Panc1 (cell line): ENCODE measurements around the gene MAP4K2. TPM values are rescaled to one million over a fixed set of nuclear protein-coding genes. Genes with fewer than 3 reads are reported as not detected.

ENCODE experiments used
- ATAC-seq: fragments of 200-7000 bp; cut with Tn5 transposase; 2 replicates; pipeline ENCODE4 v1.9.1; 2020; ENCODE audit warnings: mild to moderate bottlenecking, moderate library complexity
- BruUV-seq: library from RNA; stranded (reverse); fragments of 400-500 nt; replicated peaks from 2 replicates; lab custom pipeline; 2021; lab: Mats Ljungman, UMichigan
- CTCF ChIA-PET: fragments of 300-600 bp; sonication (Branson Sonifier 250); formaldehyde crosslinking; loops from one replicate; lab custom pipeline; 2022; ENCODE audit warnings: antibody characterized with exemption; lab: Charles Lee
- POLR2A ChIA-PET: fragments of 300-600 bp; sonication (Branson Sonifier 250); formaldehyde crosslinking; loops from one replicate; lab custom pipeline; 2022; ENCODE audit warnings: antibody characterized with exemption; lab: Charles Lee
- DNase-seq: peaks from one replicate; pipeline ENCODE4 v3.0.0-alpha.2; 2010; ENCODE audit warnings: low read depth, low spot score
- H3K27ac ChIP-seq: 2 replicates; pipeline ENCODE4 v1.5.1; 2011; ENCODE audit warnings: mild to moderate bottlenecking, low read length, inconsistent platforms
- H3K27me3 ChIP-seq: fragments of 200-500 bp; sonication (Bioruptor generic); 2 replicates; pipeline ENCODE4 v1.6.0; 2014; ENCODE audit warnings: low read length, inconsistent platforms; ENCODE audit not compliant: control insufficient read depth, insufficient read depth
- H3K36me3 ChIP-seq: fragments of 200-500 bp; sonication (Bioruptor generic); 2 replicates; pipeline ENCODE4 v1.5.1; 2014; ENCODE audit warnings: inconsistent platforms, mild to moderate bottlenecking, low read length, moderate library complexity; ENCODE audit not compliant: control insufficient read depth, insufficient read depth
- H3K4me1 ChIP-seq: 2 replicates; pipeline ENCODE4 v1.5.1; 2011; ENCODE audit warnings: inconsistent platforms, mild to moderate bottlenecking, low read length, moderate library complexity; ENCODE audit not compliant: control insufficient read depth, insufficient read depth
- H3K4me3 ChIP-seq, 2 experiments: 2 replicates each; pipeline ENCODE4 v1.5.1; 2011 to 2012; ENCODE audit warnings: low read depth in 2 of 2, low read length in 2 of 2, mild to moderate bottlenecking in 2 of 2, inconsistent platforms in 1 of 2, moderate library complexity in 1 of 2
- H3K9me3 ChIP-seq: fragments of 200-500 bp; sonication (Bioruptor generic); 2 replicates; pipeline ENCODE4 v1.5.1; 2014; ENCODE audit warnings: low read depth, mild to moderate bottlenecking, inconsistent platforms, low read length, moderate library complexity; ENCODE audit not compliant: control insufficient read depth, insufficient read depth
- POLR2AphosphoS5 ChIP-seq: IDR thresholded peaks from 2 replicates; pipeline ENCODE4 v1.6.1; 2012; ENCODE audit warnings: mild to moderate bottlenecking, low read depth, low read length, moderate library complexity
- REST ChIP-seq, 2 experiments: IDR thresholded peaks; 2 replicates each; pipeline ENCODE4 v1.6.1; 2011 to 2012; ENCODE audit warnings: low read depth in 2 of 2, control low read depth in 1 of 2, low read length in 1 of 2, mild to moderate bottlenecking in 1 of 2, moderate library complexity in 1 of 2; ENCODE audit not compliant: insufficient read depth in 1 of 2
- SIN3A ChIP-seq: IDR thresholded peaks from 2 replicates; pipeline ENCODE4 v1.6.1; 2012; ENCODE audit warnings: low read depth, mild to moderate bottlenecking, low read length, moderate library complexity, borderline replicate concordance; ENCODE audit not compliant: insufficient read depth
- TCF7L2 ChIP-seq: IDR thresholded peaks from 2 replicates; pipeline ENCODE4 v1.6.1; 2011; ENCODE audit warnings: mild to moderate bottlenecking, low read depth, low read length, inconsistent platforms
- in situ Hi-C: cut with HindIII; loops from 2 replicates; pipeline ENCODE4 v1.10.0; 2016; ENCODE audit warnings: low sequenced_read_pairs, low pct_unique_long_range_greater_than_20kb
- intact Hi-C: fragments of 100-400 bp; cut with micrococcal nuclease; formaldehyde crosslinking; loops from one replicate; pipeline ENCODE4 v1.10.0; 2022; ENCODE audit not compliant: unreplicated experiment
- total RNA-seq: library from RNA; stranded (reverse); gene quantifications from one replicate; pipeline ENCODE4 v1.2.1, GENCODE V29; 2021; ENCODE audit not compliant: unreplicated experiment
- TF ChIP-seq, protein P1 (sequence below): fragments of 450-650 bp; IDR thresholded peaks from 2 replicates; pipeline ENCODE4 v1.5.1; 2017; ENCODE audit warnings: mild to moderate bottlenecking

Gene MAP4K2
- total RNA-seq, 1 experiment from 2014 or later: 46.4 TPM

DNA sequence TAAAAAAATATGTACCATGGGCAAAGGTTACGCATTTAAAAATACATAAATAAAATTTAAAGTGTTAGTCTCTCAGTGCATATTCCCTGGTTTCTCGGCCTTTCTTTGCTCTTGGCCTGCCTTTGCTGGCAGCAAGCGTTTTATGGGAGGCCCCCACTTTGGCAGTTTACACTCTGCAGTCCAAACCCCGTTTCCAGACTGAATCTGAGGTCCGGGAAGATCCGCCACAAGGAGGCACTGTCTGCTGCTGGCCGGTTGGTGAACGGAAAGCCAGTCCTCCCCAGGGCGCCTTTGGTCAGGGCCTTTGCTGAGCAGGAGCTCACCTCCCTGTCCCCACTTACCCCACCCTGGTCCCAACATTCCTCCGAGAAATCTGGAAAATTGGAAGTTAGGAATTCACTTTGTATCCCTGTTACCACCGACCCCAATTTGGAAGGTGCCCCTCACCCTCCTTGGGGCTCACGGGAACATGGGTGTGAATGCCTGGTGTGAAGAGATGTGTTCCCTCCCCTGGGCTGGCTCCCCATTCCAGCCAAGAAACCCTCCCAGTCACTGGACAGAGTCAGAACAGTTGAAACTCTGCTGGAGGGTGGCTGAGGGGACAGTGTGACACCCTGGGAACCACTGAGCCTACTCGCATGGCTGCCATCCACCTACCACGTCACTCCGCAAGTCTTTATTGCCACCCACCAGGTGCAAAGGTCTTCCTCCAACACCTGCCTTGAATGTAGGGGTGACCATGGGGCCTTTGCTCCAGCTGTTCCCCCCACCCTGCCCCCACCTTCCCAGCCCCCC is 15.3 kb downstream of the MAP4K2 start:
- CTCF ChIA-PET: interaction anchor here (0.9 to 1.7 kb wide), 2 partner anchors 9 to 113 kb away, joined by 6 to 9 read pairs; partner anchors contain the start of gene SF1
- no peak overlapping the region for H3K27ac ChIP-seq
- no TSS peak for BruUV-seq

DNA sequence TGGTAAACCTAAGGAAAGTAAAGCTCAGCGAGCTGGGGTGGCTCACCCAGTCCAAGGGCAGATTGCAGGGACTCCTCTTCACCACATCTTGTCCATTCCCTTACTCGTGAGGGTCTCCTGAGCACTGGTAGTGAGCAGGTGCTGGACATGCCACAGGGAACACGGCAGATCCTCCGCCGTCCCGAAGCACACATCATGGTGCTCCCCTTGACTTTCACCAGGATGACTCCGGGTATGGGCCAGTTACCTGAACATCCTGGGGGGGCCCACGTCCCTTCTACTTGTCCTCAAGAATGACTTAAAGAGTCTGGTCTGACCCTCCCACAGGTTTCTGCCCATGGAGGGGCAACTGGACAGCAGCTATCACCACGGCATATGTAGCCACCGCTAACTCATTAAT is 16.7 kb downstream of the MAP4K2 start:
- intact Hi-C loops (no loop called here), in situ Hi-C loops (no loop called here)
- Histone ChIP-seq H3K4me1 (no peaks in the 10 kb centered on the region), H3K27ac (no peak overlapping the region), H3K9me3 (no peaks in the 10 kb centered on the region), H3K27me3 (no peaks in the 10 kb centered on the region), H3K4me3 (no peak overlapping the region), H3K36me3 (no peaks in the 10 kb centered on the region)
- DNase-seq (no peak), ATAC-seq (no peak)
- TF ChIP-seq, protein P1, sequence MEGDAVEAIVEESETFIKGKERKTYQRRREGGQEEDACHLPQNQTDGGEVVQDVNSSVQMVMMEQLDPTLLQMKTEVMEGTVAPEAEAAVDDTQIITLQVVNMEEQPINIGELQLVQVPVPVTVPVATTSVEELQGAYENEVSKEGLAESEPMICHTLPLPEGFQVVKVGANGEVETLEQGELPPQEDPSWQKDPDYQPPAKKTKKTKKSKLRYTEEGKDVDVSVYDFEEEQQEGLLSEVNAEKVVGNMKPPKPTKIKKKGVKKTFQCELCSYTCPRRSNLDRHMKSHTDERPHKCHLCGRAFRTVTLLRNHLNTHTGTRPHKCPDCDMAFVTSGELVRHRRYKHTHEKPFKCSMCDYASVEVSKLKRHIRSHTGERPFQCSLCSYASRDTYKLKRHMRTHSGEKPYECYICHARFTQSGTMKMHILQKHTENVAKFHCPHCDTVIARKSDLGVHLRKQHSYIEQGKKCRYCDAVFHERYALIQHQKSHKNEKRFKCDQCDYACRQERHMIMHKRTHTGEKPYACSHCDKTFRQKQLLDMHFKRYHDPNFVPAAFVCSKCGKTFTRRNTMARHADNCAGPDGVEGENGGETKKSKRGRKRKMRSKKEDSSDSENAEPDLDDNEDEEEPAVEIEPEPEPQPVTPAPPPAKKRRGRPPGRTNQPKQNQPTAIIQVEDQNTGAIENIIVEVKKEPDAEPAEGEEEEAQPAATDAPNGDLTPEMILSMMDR: no peak
- TF ChIP-seq REST (IDR thresholded peaks at IDR 0.05; ENCODE audit: insufficient read depth in 1 of 2, low read depth in 2 of 2, low read length in 1 of 2) (no peak), POLR2AphosphoS5 (no peak), TCF7L2 (no peak), SIN3A (no peak)
- no TSS peak for BruUV-seq
- ChIA-PET CTCF (interaction anchor here (0.7 kb wide), 1 partner anchor 50 kb away, joined by 3 read pairs; no protein-coding TSS in a partner anchor), POLR2A (interaction anchor here (0.7 kb wide), 1 partner anchor 31 kb away, joined by 3 read pairs; no protein-coding TSS in a partner anchor)

More for the DNA sequence above, 15.3 kb downstream of the MAP4K2 start:
- ATAC-seq (peak; percentile 86), DNase-seq (peak; percentile 27)
- in situ Hi-C loops (no loop called here), intact Hi-C loops (no loop called here)
- Histone ChIP-seq H3K9me3 (no peaks in the 10 kb centered on the region), H3K27me3 (no peaks in the 10 kb centered on the region), H3K36me3 (no peaks in the 10 kb centered on the region), H3K4me1 (no peaks in the 10 kb centered on the region), H3K4me3 (no peak overlapping the region)
- POLR2A ChIA-PET: interaction anchor here (0.8 kb wide), 1 partner anchor 9 kb away, joined by 3 read pairs; the partner anchor contains the start of gene SF1
- TF ChIP-seq POLR2AphosphoS5: no peak
- TF ChIP-seq, protein P1: peak; percentile 99
- no peak for TF ChIP-seq SIN3A
